Smooth muscle cell (in vitro differentiated cells): ENCODE measurements around the gene MBP. TPM values are rescaled to one million over a fixed set of nuclear protein-coding genes. Genes with fewer than 3 reads are reported as not detected.

Experiments
- DNase-seq: peaks from one replicate; lab custom pipeline; 2025; ENCODE audit not compliant: unreplicated experiment; lab: John Stamatoyannopoulos, UW
- H2AFZ ChIP-seq: fragments of 200-600 bp; sonication (generic); 2 replicates; pipeline ENCODE4 v1.6.0; 2016; ENCODE audit warnings: antibody characterized with exemption, low read depth, mild to moderate bottlenecking
- H3F3A ChIP-seq: fragments of 200-600 bp; sonication (generic); 2 replicates; pipeline ENCODE4 v1.6.0; 2017; ENCODE audit warnings: antibody characterized with exemption, low read depth
- H3K27ac ChIP-seq: fragments of 200-600 bp; sonication (generic); 2 replicates; pipeline ENCODE4 v1.5.1; 2016; ENCODE audit warnings: low read depth, mild to moderate bottlenecking
- H3K27me3 ChIP-seq: fragments of 200-600 bp; sonication (generic); 2 replicates; pipeline ENCODE4 v1.6.1; 2016; ENCODE audit warnings: low read depth, mild to moderate bottlenecking
- H3K36me3 ChIP-seq: fragments of 200-600 bp; sonication (generic); 2 replicates; pipeline ENCODE4 v1.5.1; 2016; ENCODE audit warnings: low read depth
- H3K4me1 ChIP-seq: fragments of 200-600 bp; sonication (generic); 2 replicates; pipeline ENCODE4 v1.5.1; 2016; ENCODE audit warnings: low read depth
- H3K4me2 ChIP-seq: fragments of 200-600 bp; sonication (generic); 2 replicates; pipeline ENCODE4 v1.6.0; 2016; ENCODE audit warnings: mild to moderate bottlenecking
- H3K4me3 ChIP-seq: fragments of 200-600 bp; sonication (generic); 2 replicates; pipeline ENCODE4 v1.5.1; 2016; ENCODE audit warnings: mild to moderate bottlenecking
- H3K79me2 ChIP-seq: fragments of 200-600 bp; sonication (generic); 2 replicates; pipeline ENCODE4 v1.6.0; 2016; ENCODE audit warnings: low read depth, mild to moderate bottlenecking
- H3K9ac ChIP-seq: fragments of 200-600 bp; sonication (generic); 2 replicates; pipeline ENCODE4 v1.6.0; 2016; ENCODE audit warnings: low read depth
- H3K9me3 ChIP-seq: fragments of 200-600 bp; sonication (generic); replicated peaks from 2 replicates; pipeline ENCODE4 v1.5.1; 2016; ENCODE audit warnings: low read depth
- H4K20me1 ChIP-seq: fragments of 200-600 bp; sonication (generic); 2 replicates; pipeline ENCODE4 v1.6.0; 2016; ENCODE audit warnings: low read depth
- CTCF ChIP-seq: fragments of 200-600 bp; sonication (generic); IDR thresholded peaks from 2 replicates; pipeline ENCODE4 v1.5.1; 2017; ENCODE audit warnings: borderline replicate concordance, mild to moderate bottlenecking, antibody characterized with exemption; ENCODE audit not compliant: insufficient read depth, poor library complexity, severe bottlenecking
- WGBS: methylation state at CpG from one replicate; pipeline ENCODE4 v1.1.7; 2016; ENCODE audit warnings: low lambda C conversion rate; 5-methylcytosine and 5-hydroxymethylcytosine counted together
- polyA plus RNA-seq: library from polyadenylated mRNA; unstranded; fragments of >200 nt; fragmentation: Nextera tagmentation; extraction: Ambion mirVana; gene quantifications from 2 replicates; pipeline ENCODE4 v1.2.1, GENCODE V29; 2016
- total RNA-seq: library from RNA; depleted of rRNA; stranded (reverse); fragments of >200 nt; gene quantifications from 2 replicates; pipeline ENCODE4 v1.2.3, GENCODE V29; 2014

MBP gene
- total and polyA plus RNA-seq, 2 experiments from 2014 or later, result 1.4 to 5.1 TPM

GRCh38 chr18:77167251-77167650 lies 34.7 kb upstream of the MBP start:
- DNase-seq, result no peak
- 80% methylated on average over 5 of the region's 5 CpGs for WGBS
- H4K20me1 ChIP-seq, result no peaks in the 10 kb centered on the region
- no peaks in the 10 kb centered on the region for H3K79me2 ChIP-seq
- no peaks in the 10 kb centered on the region for H3K9me3 ChIP-seq
- H3K9ac ChIP-seq, result no peak overlapping the region
- no peaks in the 10 kb centered on the region for H3F3A ChIP-seq
- H2AFZ ChIP-seq, result no peak overlapping the region
- H3K4me3 ChIP-seq, result no peak overlapping the region
- H3K27ac ChIP-seq, result no peak overlapping the region
- H3K4me2 ChIP-seq, result no peak overlapping the region
- no peaks in the 10 kb centered on the region for H3K36me3 ChIP-seq
- H3K27me3 ChIP-seq, result no peaks in the 10 kb centered on the region
- no peaks in the 10 kb centered on the region for H3K4me1 ChIP-seq
- TF ChIP-seq CTCF, result no peak

GRCh38 chr18:77166523-77166922 lies 33.9 kb upstream of the MBP start:
- H3K36me3 ChIP-seq, result no peaks in the 10 kb centered on the region
- no peaks in the 10 kb centered on the region for H3K9me3 ChIP-seq
- H4K20me1 ChIP-seq, result no peaks in the 10 kb centered on the region
- no peaks in the 10 kb centered on the region for H3K4me1 ChIP-seq
- no peaks in the 10 kb centered on the region for H3K27me3 ChIP-seq
- no peak overlapping the region for H3K4me2 ChIP-seq
- H3K27ac ChIP-seq, result no peak overlapping the region
- no peak for DNase-seq
- no peak overlapping the region for H3K4me3 ChIP-seq
- 91% methylated on average over 11 of the region's 11 CpGs for WGBS
- H2AFZ ChIP-seq, result no peak overlapping the region
- no peaks in the 10 kb centered on the region for H3K79me2 ChIP-seq
- H3K9ac ChIP-seq, result no peak overlapping the region
- no peaks in the 10 kb centered on the region for H3F3A ChIP-seq
- no peak for TF ChIP-seq CTCF

GRCh38 chr18:77165503-77166188 lies 33.1 kb upstream of the MBP start:
- Histone ChIP-seq H3K27ac (no peak overlapping the region), H3K27me3 (no peaks in the 10 kb centered on the region), H3K4me1 (no peaks in the 10 kb centered on the region), H3K4me2 (no peak overlapping the region), H3K9me3 (no peaks in the 10 kb centered on the region), H3K36me3 (no peaks in the 10 kb centered on the region), H3F3A (no peaks in the 10 kb centered on the region), H3K79me2 (no peaks in the 10 kb centered on the region), H4K20me1 (no peaks in the 10 kb centered on the region), H3K9ac (no peak overlapping the region), H3K4me3 (no peak overlapping the region), H2AFZ (no peak overlapping the region)
- no peak for DNase-seq
- WGBS, result 75% methylated on average over 19 of the region's 19 CpGs
- no peak for TF ChIP-seq CTCF
